Ovary (tissue), 9 donors: ENCODE measurements around the gene SGCA. TPM values are rescaled to one million over a fixed set of nuclear protein-coding genes. Genes with fewer than 3 reads are reported as not detected.

ENCODE experiments used
- DNase-seq, 5 donors: peaks; one replicate each; pipeline ENCODE4 v3.0.0-alpha.2; 2019 to 2020
- H3K27ac ChIP-seq, 2 donors: fragments of 200-600 bp; one replicate each; pipeline versions ENCODE4 v1.5.1 to v1.8.0; 2019 to 2022
- H3K27me3 ChIP-seq: fragments of 200-600 bp; one replicate; pipeline ENCODE4 v1.8.0; 2022
- H3K36me3 ChIP-seq: fragments of 200-600 bp; sonication (generic); one replicate; pipeline ENCODE4 v1.5.1; 2019
- H3K4me1 ChIP-seq: one replicate; pipeline ENCODE4 v1.8.1; 2013; ENCODE audit warnings: mild to moderate bottlenecking, moderate library complexity; ENCODE audit not compliant: insufficient read depth
- H3K4me3 ChIP-seq: fragments of 200-600 bp; sonication (generic); one replicate; pipeline ENCODE4 v1.5.1; 2017
- H3K9me3 ChIP-seq, 2 donors: fragments of 200-600 bp in 1 of 2; sonication (generic) in 1 of 2; one replicate each; pipeline versions ENCODE4 v1.5.1 to v1.8.1; 2013 to 2019; ENCODE audit warnings: mild to moderate bottlenecking in 1 of 2, moderate library complexity in 1 of 2
- CTCF ChIP-seq, 3 donors: fragments of 450-650 bp in 2 of 3; fragments of 200-600 bp in 1 of 3; IDR thresholded peaks; one replicate each; pipeline versions ENCODE4 v1.5.1 to v1.8.0; 2016 to 2022; ENCODE audit warnings: antibody characterized with exemption in 3 of 3, mild to moderate bottlenecking in 1 of 3
- EP300 ChIP-seq: sonication (generic); formaldehyde crosslinking; IDR thresholded peaks from one replicate; pipeline ENCODE4 v1.6.1; 2017; ENCODE audit warnings: antibody characterized with exemption
- POLR2A ChIP-seq: fragments of 450-650 bp; IDR thresholded peaks from one replicate; pipeline ENCODE4 v1.6.1; 2017; ENCODE audit warnings: antibody characterized with exemption, mild to moderate bottlenecking, moderate library complexity
- WGBS, 3 donors: extraction: QIAGEN DNeasy Blood & Tissue Kit in 1 of 3; methylation state at CpG; one replicate each; pipeline versions ENCODE4 v1.1.5 to v1.1.7; 2013 to 2017; 5-methylcytosine and 5-hydroxymethylcytosine counted together
- intact Hi-C, 4 donors: fragments of 100-400 bp; cut with DNase I; formaldehyde crosslinking; loops; one replicate each; pipeline versions ENCODE4 v1.11.0 to v1.15.1; 2022 to 2023
- polyA plus RNA-seq, 2 donors: library from polyadenylated mRNA; stranded (reverse); fragments of 200-250 nt in 1 of 2; fragments of 350-450 nt in 1 of 2; fragmentation: Illumina TruSeq in 1 of 2; extraction: RNeasy Lipid Tissue Mini Kit (QIAGEN cat#74804) in 1 of 2; gene quantifications; one replicate each; pipeline ENCODE4 v1.2.3, GENCODE V29; 2013 to 2014
- total RNA-seq, 7 donors: library from RNA; depleted of rRNA in 2 of 7; stranded (reverse); fragments of >200 nt in 2 of 7; fragmentation: NEBNext Ultra II Directional in 3 of 7; extraction: Animal tissue kit (Norgen Biotek cat#: 25700) in 3 of 7; gene quantifications; one replicate each; pipeline versions ENCODE4 v1.1.0 to v1.2.4, GENCODE V29; 2016 to 2023
- donor health status: DM: no; HTN: no; CAD: no; lungs with moderate emphysema.
- donor health status: DM: no; HTN: no; CAD: no.
- donor health status: Bipolar disorder and iron deficiency.
- donor health status: DM: yes; HTN: yes; CAD: no.
- donor health status: DM: no; HTN: no; CAD: no.
- donor health status: DM: yes; HTN: yes; CAD: no.

The SGCA gene
- total and polyA plus RNA-seq, 9 donors: 0.48 to 3.4 (median 2.2) TPM

DNA sequence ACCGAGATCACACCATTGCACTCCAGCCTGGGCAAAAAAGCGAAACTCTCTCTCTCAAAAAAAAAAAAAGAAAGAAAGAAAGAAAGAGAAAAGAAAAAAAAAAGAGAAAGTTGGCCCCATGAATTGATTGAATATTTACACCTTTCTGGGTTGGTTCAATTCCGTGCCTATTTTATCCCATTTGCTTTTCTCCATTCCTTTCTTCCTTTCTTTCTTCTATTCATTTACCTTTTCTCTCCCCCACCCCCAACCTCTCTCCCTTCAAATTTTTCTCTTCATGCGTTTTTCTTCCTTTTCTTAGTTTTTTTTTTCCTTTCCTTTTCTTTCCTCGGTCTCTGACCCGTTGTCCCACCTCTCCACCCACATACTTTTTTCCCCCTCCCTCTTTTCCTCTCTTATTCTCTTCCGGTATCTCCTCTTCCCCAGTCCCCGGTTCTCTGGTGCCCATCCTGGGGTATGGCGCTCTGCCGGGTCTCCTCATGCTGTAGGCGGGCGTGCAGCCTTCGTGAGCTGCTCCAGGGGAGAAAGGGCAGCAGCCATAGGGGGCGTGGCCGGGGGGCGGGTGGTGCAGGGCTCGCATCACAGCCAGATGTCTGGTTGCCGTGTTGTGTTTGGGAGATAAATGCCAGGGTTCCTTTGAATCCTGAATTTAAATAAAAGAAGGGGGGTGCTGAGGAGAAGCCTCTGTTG lies 40.9 kb downstream of the SGCA start:
- Histone ChIP-seq H3K9me3 (no peaks in the 10 kb centered on the region), H3K27ac (peak overlapping the region; percentile 70 to 95), H3K4me3 (no peak overlapping the region), H3K36me3 (no peaks in the 10 kb centered on the region), H3K4me1 (peaks cover 43% of the 10 kb centered on the region), H3K27me3 (no peaks in the 10 kb centered on the region)
- TF ChIP-seq CTCF (IDR thresholded peaks at IDR 0.05): no peak
- no peak for TF ChIP-seq EP300
- TF ChIP-seq POLR2A: no peak
- intact Hi-C loops: no loop called here
- peak; percentile 75 to 87 (median 85) for DNase-seq
- 14 to 17% (median 14%) methylated on average over 18 of the region's 18 CpGs for WGBS, 3 donors

GRCh38 chr17:50207315-50207714 lies 41.5 kb downstream of the SGCA start:
- H3K27me3 ChIP-seq: no peaks in the 10 kb centered on the region
- no peaks in the 10 kb centered on the region for H3K36me3 ChIP-seq
- peak; percentile 19 to 46 (median 32) for DNase-seq
- no peak overlapping the region for H3K4me3 ChIP-seq
- H3K4me1 ChIP-seq: peaks cover 48% of the 10 kb centered on the region
- no peaks in the 10 kb centered on the region for H3K9me3 ChIP-seq
- H3K27ac ChIP-seq: peak overlapping the region; percentile 70 to 95
- intact Hi-C loops: no loop called here
- WGBS, 3 donors: 15 to 34% (median 25%) methylated on average over 5 of the region's 5 CpGs
- TF ChIP-seq CTCF (IDR thresholded peaks at IDR 0.05): no peak
- no peak for TF ChIP-seq POLR2A
- TF ChIP-seq EP300: no peak

- Histone ChIP-seq H3K36me3 (no peaks in the 10 kb centered on the region), H3K27ac (peak overlapping the region; percentile 40 to 95), H3K4me3 (no peak overlapping the region), H3K27me3 (no peaks in the 10 kb centered on the region), H3K4me1 (peaks cover 48% of the 10 kb centered on the region), H3K9me3 (no peaks in the 10 kb centered on the region)
- WGBS, 3 donors: 87 to 90% (median 89%) methylated on average over 8 of the region's 8 CpGs
- intact Hi-C loops: no loop called here
- TF ChIP-seq POLR2A (no peak), EP300 (no peak), CTCF (IDR thresholded peaks at IDR 0.05) (no peak)
- peak; percentile 12 to 43 (median 34) for DNase-seq
Observed at GRCh38 chr17:50207792-50208567, 42.2 kb downstream of the SGCA start.

DNA sequence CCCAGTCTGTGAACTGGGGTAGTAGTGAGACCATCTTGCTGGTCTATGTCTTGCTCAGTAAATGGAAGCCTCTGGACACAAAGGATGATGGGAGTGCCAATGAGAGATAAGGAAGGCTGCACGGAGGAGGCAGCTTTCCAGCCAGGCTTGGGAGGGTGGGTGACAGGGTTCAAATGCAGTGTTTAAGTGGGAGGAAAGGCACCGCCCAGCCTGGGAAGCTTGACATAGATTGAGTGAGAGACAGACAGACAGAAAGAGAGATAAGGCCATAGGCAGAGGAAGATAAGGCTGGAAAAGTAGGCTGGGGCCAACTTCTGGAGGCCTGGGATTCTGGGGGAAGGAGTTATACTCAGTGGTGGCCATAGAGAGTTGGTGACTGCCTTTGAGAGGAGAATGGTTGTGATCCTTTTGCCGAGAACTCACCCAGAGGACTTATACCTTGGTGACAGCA lies 42.8 kb downstream of the SGCA start:
- intact Hi-C loops: no loop called here
- no peak overlapping the region for H3K4me3 ChIP-seq
- H3K9me3 ChIP-seq: no peaks in the 10 kb centered on the region
- TF ChIP-seq EP300: no peak
- TF ChIP-seq POLR2A: no peak
- TF ChIP-seq CTCF (IDR thresholded peaks at IDR 0.05): no peak
- no peaks in the 10 kb centered on the region for H3K36me3 ChIP-seq
- H3K27me3 ChIP-seq: no peaks in the 10 kb centered on the region
- H3K27ac ChIP-seq: peak overlapping the region; percentile 40 to 95
- 63 to 72% (median 65%) methylated on average over 3 of the region's 3 CpGs for WGBS, 3 donors
- peaks cover 44% of the 10 kb centered on the region for H3K4me1 ChIP-seq
- peak; percentile 11 to 42 (median 35) for DNase-seq
